Activated gamma-delta T cell (primary cell): ENCODE measurements around the gene RIC3.

Experiments
- DNase-seq: peaks from one replicate; lab custom pipeline; 2025; lab: John Stamatoyannopoulos, UW
- total RNA-seq, 2 donors: gene quantifications; one replicate each; lab custom pipeline; 2026; lab: John Stamatoyannopoulos, UW

The RIC3 gene
- total RNA-seq, result 13.5 to 29.6 reads per million in 2 donors

GRCh38 chr11:8168485-8169257 is at the start of gene RIC3:
RIC3 (minus strand) TSS chr11:8169025; CDS start chr11:8168989, 36 bp downstream.
- DNase-seq, result no peak

- DNase-seq, result no peak
Observed at GRCh38 chr11:8218409-8218808, 49.6 kb upstream of the RIC3 start.

GRCh38 chr11:8217926-8218325 is 49.1 kb upstream of the RIC3 start:
- DNase-seq, result no peak

- no peak for DNase-seq
Observed at GRCh38 chr11:8217136-8217535, 48.3 kb upstream of the RIC3 start.

GRCh38 chr11:8213376-8213775 is 44.6 kb upstream of the RIC3 start:
- no peak for DNase-seq

GRCh38 chr11:8209208-8209807 is 40.5 kb upstream of the RIC3 start:
- no peak for DNase-seq

GRCh38 chr11:8207080-8208000 is 38.5 kb upstream of the RIC3 start:
- no peak for DNase-seq

- DNase-seq, result no peak
Observed at GRCh38 chr11:8206251-8207079, 37.6 kb upstream of the RIC3 start.

GRCh38 chr11:8205566-8205965 is 36.7 kb upstream of the RIC3 start:
- DNase-seq, result no peak

- no peak for DNase-seq
Observed at GRCh38 chr11:8204596-8204995, 35.8 kb upstream of the RIC3 start.

- DNase-seq, result no peak
Observed at GRCh38 chr11:8204025-8204424, 35.2 kb upstream of the RIC3 start.

- no peak for DNase-seq
Observed at GRCh38 chr11:8203414-8203715, 34.5 kb upstream of the RIC3 start.

GRCh38 chr11:8202516-8203413 is 33.9 kb upstream of the RIC3 start:
- DNase-seq, result no peak

- no peak for DNase-seq
Observed at GRCh38 chr11:8201644-8202365, 33.0 kb upstream of the RIC3 start.

GRCh38 chr11:8199676-8200075 is 30.9 kb upstream of the RIC3 start:
- no peak for DNase-seq

GRCh38 chr11:8196749-8197148 is 27.9 kb upstream of the RIC3 start:
- no peak for DNase-seq

- no peak for DNase-seq
Observed at GRCh38 chr11:8194956-8195355, 26.1 kb upstream of the RIC3 start.

GRCh38 chr11:8192896-8193209 is 24.0 kb upstream of the RIC3 start:
- DNase-seq, result no peak

GRCh38 chr11:8192016-8192895 is 23.4 kb upstream of the RIC3 start:
- no peak for DNase-seq
